WERI-Rb-1 (cell line): Measurements from ENCODE around the gene FHIT.
"Not testable (repeated sequence)": the region's sequence is repeated elsewhere in the genome, so short reads cannot be mapped to it uniquely, and the experiment has no call there.

Source experiments
- DNase-seq: peaks from one replicate; pipeline ENCODE4 v3.0.0-alpha.2; 2020
- H3K27ac ChIP-seq: fragments of 250-450 bp; sonication (Bioruptor Pico); 2 replicates; pipeline ENCODE4 v1.5.1; 2020; ENCODE audit warnings: mild to moderate bottlenecking, moderate library complexity
- H3K27me3 ChIP-seq: fragments of 250-450 bp; sonication (Bioruptor Pico); 2 replicates; pipeline ENCODE4 v1.5.1; 2021; ENCODE audit warnings: mild to moderate bottlenecking, low read depth, moderate library complexity; ENCODE audit not compliant: insufficient read depth, severe bottlenecking
- H3K36me3 ChIP-seq: fragments of 250-450 bp; sonication (Bioruptor Pico); 2 replicates; pipeline ENCODE4 v1.5.1; 2020; ENCODE audit warnings: mild to moderate bottlenecking, moderate library complexity
- H3K4me3 ChIP-seq: 2 replicates; pipeline ENCODE4 v1.5.1; 2011; ENCODE audit warnings: low read depth, mild to moderate bottlenecking, control low read depth, low read length
- H3K9me3 ChIP-seq: fragments of 250-450 bp; sonication (Bioruptor Pico); 2 replicates; pipeline ENCODE4 v1.5.1; 2021; ENCODE audit warnings: mild to moderate bottlenecking, moderate library complexity; ENCODE audit not compliant: severe bottlenecking
- CTCF ChIP-seq: IDR thresholded peaks from 2 replicates; pipeline ENCODE4 v1.5.1; 2011; ENCODE audit warnings: low read depth, mild to moderate bottlenecking, control low read depth, inconsistent platforms, low read length

Gene FHIT

DNA sequence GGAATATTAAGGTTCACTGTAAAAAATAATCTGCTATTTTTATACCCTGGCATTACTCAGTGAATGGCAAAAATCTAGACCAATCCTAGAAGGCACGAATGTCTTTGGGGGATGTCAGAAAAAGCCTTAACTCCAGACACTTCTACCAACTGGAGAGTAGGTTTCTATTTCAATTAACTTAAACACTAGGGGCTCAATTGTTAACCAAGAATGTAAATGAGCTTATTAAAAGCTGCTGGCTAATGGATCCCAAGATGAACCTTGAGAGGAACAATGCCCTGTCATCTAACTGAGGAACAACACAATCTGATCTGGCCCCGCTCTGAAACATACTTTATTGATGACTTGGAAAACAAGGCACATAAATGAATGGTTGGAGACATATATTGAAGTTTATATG, 701.4 kb downstream of the FHIT start:
- Histone ChIP-seq H3K27ac (no peak overlapping the region), H3K27me3 (no peaks in the 10 kb centered on the region), H3K36me3 (no peaks in the 10 kb centered on the region), H3K4me3 (no peak overlapping the region), H3K9me3 (no peaks in the 10 kb centered on the region)
- no peak for DNase-seq
- TF ChIP-seq CTCF = no peak

DNA sequence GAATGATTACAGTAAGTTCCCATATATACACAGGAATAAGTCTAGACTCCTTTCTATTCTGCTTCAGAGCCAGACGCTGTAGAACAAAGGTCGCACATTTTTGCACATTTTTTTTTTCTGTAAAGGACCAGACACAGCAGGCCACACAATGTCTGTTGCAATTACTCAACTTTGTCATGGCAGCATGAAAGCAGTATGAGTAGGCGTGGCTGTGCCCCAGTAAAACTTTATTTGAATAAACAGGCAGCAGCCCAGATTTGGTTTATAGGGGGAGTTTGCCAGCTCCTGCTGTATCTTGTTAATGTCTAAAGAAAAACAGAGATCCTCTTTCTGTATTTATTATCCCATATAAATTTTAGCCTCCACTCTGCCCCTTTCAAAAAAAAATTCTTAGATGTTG, 708.3 kb downstream of the FHIT start:
- Histone ChIP-seq H3K36me3 (no peaks in the 10 kb centered on the region), H3K27ac (no peak overlapping the region), H3K27me3 (no peaks in the 10 kb centered on the region), H3K9me3 (no peaks in the 10 kb centered on the region), H3K4me3 (no peak overlapping the region)
- no peak for TF ChIP-seq CTCF
- DNase-seq = no peak

DNA sequence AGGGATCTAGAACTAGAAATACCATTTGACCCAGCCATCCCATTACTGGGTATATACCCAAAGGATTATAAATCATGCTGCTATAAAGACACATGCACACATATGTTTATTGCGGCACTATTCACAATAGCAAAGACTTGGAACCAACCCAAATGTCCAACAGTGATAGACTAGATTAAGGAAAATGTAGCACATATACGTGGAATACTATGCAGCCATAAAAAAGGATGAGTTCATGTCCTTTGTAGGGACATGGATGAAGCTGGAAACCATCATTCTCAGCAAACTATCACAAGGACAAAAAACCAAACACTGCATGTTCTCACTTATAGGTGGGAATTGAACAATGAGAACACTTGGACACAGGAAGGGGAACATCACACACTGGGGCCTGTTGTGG, 711.9 kb downstream of the FHIT start:
- not testable (repeated sequence) for H3K27ac ChIP-seq, H3K36me3 ChIP-seq, H3K4me3 ChIP-seq, H3K27me3 ChIP-seq, DNase-seq, H3K9me3 ChIP-seq

- no peak for TF ChIP-seq CTCF
- H3K9me3 ChIP-seq = no peaks in the 10 kb centered on the region
- H3K27ac ChIP-seq = no peak overlapping the region
- H3K36me3 ChIP-seq = no peaks in the 10 kb centered on the region
- no peak overlapping the region for H3K4me3 ChIP-seq
- DNase-seq = no peak
- no peaks in the 10 kb centered on the region for H3K27me3 ChIP-seq
These were observed 714.8 kb downstream of the FHIT start for GRCh38 chr3:60536420-60536819.

- no peak for TF ChIP-seq CTCF
- H3K9me3 ChIP-seq = no peaks in the 10 kb centered on the region
- DNase-seq = no peak
- no peaks in the 10 kb centered on the region for H3K27me3 ChIP-seq
- H3K36me3 ChIP-seq = no peaks in the 10 kb centered on the region
- no peak overlapping the region for H3K27ac ChIP-seq
- H3K4me3 ChIP-seq = no peak overlapping the region
These were observed 719.5 kb downstream of the FHIT start for GRCh38 chr3:60531759-60532158.

DNA sequence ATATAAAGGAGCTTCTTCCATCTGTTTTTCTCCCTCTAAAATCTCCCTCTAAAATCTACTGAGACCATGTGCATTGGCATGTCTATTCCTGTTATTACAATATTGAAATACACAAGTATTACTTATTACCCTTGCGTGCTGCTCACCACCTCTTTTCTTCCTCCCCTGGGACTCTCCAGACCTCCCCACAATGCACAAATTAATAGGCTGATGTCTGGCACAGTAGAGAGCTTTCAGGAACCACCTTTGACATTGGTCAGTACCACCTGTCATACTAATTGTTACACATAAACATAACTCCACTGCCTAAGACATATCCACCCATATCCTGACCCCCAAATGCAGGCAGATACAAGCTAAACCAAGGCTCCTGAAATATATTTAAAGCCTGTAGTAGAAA, 722.6 kb downstream of the FHIT start:
- H3K9me3 ChIP-seq = peaks cover 3% of the 10 kb centered on the region
- no peak for DNase-seq
- TF ChIP-seq CTCF = no peak
- no peaks in the 10 kb centered on the region for H3K36me3 ChIP-seq
- no peaks in the 10 kb centered on the region for H3K27me3 ChIP-seq
- no peak overlapping the region for H3K4me3 ChIP-seq
- no peak overlapping the region for H3K27ac ChIP-seq
